ENCODE data around the gene PXMP2. TPM values are rescaled to one million over a fixed set of nuclear protein-coding genes. Genes with fewer than 3 reads are reported as not detected.

Gene PXMP2
- total RNA-seq, 1 experiment from 2014 or later: 36.6 TPM

DNA sequence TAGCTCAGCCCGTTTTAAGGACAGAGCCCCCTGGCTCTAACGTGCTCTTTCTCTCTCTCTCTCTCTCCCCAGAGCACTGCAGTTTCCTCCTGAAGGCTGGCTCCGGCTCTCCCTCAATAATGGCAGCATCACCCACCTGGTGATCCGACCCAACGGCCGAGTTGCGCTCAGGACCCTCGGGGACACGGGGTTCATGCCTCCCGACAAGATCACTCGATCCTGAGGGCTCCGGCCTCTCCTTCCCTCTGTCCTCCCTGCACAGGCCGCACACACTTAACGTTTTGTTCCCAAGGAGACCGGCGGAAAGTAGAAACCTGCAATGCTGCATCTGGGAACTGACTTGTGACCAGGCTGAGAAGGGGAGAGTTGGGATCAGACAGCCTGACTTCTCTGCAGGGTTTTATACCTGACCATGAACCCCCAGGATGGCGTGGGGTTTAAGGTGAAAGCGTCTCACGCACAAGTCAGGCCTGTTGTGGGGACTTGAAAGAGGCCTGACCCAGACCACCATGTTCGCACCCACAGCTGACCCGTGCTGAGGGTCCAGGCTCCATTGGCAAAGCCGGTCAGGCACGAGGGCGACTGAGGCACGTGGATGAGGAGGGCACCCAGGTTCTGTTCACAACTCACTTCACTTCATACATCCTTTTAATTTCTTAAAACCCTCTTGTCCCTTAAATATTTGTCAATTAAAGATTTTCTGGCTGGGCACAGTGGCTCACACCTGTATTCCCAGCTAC is 33.4 kb downstream of the PXMP2 start:
- no peak for DNase-seq (ENCODE audit: low spot score)

DNA sequence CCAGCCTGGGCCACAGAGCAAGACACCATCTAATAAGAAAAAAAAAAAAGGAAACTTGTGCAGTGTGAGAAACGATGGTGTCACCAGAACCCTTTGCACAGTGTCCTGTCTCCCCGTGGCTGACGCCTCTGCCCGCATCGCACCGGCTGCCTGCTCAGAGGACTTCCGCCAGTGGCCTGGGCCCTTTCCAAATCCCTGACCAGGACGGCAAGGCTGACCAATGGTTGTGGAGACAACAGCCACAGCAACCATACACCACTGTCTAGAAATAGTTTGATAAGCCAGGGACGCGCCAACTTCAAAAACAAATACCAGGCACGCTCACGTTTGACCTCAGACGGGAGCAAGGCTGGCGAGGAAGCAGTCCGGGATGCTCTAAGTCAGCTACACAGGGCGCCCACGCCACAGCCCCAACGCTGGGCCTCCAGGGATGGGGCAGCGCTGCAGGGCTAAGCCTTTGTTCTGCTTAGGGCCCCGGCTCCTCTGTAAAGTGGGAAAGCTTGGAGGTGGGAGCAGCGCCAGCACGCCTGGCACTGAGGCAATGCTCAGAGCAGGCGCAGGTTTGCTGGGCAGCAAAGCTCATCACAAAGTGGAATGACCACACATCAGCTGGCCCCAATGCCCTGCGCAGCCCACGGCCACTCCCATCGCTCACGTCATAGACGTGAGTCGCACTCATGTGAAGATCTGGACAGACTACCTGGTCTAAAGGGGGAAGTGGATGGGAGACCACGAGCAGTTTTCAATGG is 35.8 kb downstream of the PXMP2 start:
- DNase-seq (ENCODE audit: low spot score): no peak

DNA sequence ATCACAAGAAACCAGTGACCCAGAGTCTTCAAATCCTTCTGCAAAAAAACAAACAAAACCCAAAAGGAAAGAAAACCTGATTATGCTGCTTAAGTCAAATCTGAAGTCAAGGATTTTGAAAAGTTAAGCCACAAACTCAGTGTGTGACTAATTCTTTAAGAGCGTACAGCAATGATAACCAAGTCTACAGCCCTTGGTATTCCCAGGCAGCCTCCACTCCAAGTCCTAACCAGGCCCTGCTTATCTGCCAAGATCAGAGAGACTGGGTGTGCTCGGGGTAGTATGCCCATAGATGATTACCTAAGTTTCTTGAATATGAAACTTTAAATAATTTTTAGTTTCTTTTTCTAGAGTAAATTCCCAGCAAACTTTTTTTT is 36.4 kb downstream of the PXMP2 start:
- no peak for DNase-seq (ENCODE audit: low spot score)

DNA sequence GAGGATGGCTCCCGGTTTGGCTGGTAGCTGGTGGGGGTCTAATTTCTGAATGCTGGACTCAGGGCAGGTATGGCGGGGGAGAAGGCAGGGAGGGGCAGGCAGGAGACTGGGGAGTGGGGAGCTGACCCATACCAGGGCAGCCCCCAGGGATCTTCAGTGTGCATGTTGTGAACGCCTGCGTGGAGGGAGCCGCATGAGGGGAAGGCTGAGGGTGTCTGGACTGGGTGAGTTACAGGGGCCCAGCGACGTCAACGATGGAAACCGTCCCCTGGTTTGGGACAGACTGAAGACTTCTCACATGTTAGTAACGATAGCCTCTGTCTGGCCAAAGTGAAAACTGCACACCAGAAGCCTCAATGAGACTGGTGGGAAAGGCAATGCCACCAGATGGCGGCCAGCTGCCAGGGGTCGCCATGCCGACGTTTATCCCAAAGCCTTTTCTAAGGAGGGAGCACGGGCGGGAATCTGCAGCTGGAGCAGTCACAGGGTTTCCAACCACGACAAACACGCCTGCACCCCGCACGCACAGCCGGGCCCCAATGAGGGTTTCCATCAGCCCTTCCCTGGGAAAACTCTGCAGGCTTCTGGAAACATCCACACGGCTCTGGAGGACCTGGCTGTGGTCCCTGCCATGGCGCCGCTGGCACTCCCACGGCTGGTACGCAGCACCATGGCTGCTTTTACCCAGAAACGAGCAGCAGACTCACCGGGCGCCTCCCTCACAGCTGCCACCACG is 37.3 kb downstream of the PXMP2 start:
- DNase-seq (ENCODE audit: low spot score): no peak

DNA sequence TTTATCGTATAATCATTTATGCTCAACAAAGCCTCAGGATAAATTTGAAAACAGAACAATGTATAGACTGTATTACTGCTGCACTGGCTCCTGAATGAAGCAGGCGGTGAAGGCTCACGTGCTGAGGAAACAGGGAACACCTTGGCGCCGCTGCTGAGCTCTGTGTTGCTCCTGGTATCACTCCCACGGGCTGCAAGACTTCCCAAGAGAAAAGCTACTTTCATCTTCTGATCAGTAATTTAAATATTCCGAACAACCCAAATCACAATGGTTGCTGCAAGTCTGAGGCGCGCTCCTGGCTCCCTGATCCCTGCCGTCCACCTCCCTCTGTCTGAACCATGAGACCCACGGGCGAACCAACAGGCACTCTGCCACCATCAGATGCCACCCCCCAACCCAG is 39.0 kb downstream of the PXMP2 start:
- no peak for DNase-seq (ENCODE audit: low spot score)

DNA sequence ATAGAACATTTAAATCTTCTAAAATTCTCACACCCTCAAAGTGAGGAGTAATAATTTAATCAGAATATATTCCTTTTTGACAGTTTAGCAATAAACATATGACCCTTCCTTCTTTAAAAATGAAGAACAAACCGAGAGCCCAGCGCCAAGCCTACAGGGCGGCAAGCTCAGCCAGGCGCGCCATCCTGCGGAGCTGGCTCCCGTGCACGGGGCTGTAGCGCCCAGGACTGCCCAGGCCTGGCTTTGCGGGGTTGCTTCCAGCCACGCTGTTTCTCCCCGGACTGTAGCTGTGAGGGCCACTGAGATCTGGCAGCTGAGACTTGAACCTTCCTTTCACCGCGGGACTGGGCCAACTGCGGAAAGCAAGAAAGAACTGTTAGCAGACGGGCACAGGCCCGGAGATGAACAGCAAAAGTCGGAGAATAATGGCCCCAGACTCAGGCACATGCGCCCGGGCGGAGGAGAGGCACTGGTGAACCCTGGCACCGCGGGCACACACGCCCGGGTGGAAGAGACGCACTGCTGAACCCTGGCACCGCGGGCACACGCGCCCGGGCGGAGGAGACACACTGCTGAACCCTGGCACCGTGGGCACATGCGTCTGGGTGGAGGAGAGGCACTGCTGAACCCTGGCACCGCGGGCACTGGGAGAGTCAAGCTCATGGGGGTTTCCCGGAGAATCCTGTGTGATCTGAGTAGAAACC is 39.9 kb downstream of the PXMP2 start:
- no peak for DNase-seq (ENCODE audit: low spot score)

DNA sequence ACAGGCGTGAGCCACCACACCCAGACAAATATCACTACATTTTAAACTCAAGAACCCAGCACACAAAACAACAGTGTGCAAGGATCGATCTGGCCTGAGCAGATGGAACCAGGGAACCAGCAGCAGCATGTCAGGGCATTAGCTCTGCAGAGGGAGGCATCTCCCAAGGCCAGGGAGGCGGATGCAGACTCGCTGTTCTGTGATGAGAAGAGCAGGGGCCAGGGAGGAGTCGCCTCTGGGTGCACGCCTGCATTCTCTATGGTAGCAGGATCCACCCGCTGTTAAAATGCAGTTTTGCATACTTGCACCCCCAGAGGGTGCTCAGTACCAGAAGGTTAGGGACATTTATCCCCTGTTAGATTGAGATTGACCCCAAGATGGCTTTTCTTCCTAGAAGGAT is 41.1 kb downstream of the PXMP2 start:
- DNase-seq (ENCODE audit: low spot score): no peak

DNA sequence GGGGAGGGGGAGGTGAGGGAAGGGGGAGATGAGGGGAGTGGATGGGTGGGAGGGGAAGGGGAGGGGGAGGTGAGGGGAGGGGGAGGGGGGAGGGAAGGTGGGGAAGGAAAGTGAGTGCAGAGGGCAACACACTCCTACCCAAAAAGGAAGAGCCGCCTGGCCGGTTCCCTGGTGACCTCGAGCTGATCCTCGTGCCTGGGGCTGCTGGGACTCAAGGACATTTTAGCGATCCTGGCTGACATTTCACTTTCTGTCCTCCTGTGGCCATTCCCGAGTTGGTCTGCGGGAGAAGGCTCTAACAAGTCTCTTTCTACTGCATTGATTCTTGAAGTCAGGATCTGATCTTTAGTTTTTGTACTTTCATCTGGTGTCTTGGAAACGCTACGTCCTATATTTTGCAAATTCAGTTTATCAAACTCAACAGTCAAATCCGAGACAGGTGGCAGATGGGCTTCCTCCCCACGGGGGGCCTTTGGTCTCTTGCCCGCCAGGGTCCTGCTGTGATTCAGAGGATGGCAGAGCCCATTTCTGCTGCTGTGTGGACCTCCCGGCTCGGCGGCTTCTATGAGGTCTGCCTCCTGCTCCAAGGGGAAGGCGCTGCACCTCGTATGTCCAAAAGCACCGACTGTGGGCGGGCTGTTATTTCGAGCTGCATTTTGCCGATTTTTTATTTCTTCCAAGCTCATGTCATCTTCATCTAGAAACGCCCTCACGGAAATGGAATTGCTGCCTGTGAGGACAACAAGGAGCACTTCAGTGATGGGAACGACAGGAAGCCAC is 42.3 kb downstream of the PXMP2 start:
- DNase-seq (ENCODE audit: low spot score): no peak

DNA sequence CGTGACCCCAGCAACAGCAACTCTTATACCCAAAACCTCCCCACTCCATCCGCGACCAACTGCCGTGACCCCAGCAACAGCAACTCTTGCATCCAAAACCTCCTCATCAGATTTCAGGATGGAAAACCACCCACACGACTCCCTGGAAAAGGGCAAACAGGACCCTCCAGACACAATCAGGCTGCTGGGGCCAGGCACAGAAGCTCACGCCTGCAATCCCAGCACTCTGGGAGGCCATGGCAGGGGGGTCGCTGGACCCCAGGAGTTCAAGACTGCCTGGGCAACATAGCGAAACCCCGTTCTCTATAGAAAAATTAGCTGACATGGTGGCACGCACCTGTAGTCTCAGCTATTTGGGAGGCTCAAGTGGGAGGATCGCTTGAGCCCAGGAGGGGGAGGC is 43.0 kb downstream of the PXMP2 start:
- no peak for DNase-seq (ENCODE audit: low spot score)

DNA sequence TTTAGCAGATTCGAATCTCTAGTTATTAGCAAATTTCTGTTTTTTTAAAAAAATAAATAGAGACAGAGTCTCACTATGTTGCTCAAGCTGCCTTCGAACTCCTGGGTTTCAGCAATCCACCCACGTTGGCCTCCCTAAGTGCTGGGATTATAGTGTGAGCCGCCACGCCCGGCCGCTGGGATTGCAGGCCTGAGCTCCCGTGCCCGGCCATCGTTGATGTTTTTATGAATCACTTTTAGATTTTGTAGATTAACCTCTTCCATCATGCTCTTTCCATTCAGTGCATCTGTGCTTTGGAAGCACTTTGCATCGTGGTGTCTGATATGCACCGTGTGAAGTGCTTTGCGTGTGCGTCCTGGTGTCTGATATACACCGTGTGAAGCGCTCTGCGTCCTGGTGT is 44.2 kb downstream of the PXMP2 start:
- DNase-seq (ENCODE audit: low spot score): no peak

DNA sequence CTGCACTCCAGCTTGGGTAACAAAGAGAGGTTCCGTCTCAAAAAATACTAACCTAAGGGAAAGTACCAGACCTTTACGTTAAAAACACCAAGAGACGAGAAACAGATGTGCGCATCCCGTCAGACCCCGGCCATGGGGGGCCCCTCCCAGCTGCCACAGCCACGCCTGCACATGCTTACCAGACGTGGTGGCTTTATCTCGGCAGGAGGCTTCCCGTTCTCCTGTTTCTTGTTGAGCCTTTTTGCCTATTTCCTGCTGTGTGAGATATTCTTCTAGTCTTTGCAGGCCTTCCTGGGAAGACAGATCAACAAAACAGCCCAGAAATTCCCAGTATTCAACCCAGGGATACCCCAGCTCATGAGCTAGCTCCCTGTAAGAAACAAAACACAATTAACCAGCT is 46.8 kb downstream of the PXMP2 start:
- DNase-seq (ENCODE audit: low spot score): no peak

DNA sequence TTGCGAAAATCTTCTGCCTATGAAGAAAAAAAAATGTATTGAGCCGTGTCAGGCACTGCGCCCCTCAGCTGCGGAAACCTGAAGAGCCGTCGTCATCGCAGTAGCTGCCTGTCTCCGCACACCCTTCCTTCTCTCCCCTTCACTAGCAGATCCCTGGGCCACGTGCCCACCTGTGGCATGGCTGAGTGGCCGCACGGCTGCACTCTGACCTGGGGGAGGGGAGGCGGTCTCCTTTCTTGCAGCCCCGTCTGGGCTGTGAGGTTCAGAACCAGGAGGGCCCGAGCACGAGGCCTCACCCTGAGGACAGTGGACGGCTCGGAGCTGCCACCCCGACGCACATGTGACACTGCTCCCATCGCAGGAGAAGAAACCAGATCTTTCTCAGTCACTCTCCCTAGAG is 48.1 kb downstream of the PXMP2 start:
- DNase-seq (ENCODE audit: low spot score): no peak

DNA sequence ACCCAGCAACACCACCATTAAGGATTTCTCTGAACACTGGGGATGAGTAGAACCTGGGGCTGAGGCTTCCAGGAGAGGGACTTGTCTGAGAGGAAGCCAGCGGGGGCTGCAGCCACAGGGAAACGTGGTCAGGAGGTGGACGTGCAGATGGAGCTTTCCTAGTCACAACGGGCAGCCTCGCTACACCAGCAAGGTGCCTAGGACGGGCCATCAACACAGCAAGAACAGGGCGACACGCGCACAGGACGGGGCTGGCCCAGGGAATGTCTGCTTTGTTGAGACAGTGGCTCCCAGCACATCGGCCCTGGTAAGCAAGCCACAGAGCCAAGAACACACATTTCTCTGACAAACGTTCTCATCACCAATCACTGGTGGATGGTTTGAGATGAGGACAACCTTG is 49.0 kb downstream of the PXMP2 start:
- DNase-seq (ENCODE audit: low spot score): no peak

DNA sequence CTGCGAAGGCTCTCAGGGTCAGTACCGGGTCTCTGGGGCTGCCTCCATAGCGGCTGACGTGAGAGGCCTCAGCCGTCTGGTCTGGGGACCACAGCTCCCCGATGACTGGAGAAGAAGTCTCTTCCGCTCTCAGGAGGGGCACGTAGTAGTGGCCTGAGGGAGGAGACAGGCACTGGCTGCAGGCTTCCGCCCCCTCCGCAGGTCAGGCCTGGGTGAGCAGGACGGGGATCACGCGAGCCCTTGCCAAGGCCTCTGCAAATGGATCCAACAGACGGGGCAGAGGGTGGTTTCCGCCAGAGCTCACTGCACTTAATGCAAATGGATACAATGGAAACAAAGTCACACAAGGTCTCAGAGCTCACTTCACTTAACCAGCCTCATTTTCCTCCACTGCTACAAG is 49.5 kb downstream of the PXMP2 start:
- no peak for DNase-seq (ENCODE audit: low spot score)

DNA sequence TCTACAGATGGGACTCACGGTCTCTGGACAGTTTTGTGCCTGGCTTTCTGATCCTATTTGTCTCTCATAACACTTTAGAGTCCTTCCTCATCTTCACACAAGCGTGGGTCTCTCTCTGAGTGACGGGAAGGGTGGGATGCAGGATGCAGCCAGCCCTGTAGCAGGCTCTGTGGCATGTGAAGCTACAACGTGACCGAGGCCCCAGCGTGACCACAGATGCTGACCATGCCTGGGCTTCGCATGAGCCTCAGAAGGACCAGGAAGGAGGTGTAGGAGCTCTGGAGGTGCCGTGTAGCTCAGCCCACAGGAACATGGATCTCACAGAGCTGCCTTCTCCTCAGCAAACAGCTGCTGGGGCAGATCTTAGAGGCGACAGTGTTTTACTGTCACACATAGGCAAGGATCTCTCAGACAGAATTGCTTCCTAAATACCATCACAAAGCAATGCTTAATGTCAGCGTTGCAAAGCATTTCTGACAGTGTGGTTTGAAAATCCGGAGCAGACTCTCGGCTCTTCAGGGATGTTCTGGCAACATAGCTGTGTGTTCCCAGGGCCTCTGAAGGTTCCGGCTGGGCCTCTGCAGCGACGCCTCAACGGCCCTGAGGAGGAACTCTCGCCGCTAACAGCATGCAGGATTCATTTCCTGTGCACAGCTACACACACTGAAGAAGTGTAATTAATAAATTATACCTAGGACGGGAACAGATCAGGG is 52.4 kb downstream of the PXMP2 start:
- no peak for DNase-seq (ENCODE audit: low spot score)

DNA sequence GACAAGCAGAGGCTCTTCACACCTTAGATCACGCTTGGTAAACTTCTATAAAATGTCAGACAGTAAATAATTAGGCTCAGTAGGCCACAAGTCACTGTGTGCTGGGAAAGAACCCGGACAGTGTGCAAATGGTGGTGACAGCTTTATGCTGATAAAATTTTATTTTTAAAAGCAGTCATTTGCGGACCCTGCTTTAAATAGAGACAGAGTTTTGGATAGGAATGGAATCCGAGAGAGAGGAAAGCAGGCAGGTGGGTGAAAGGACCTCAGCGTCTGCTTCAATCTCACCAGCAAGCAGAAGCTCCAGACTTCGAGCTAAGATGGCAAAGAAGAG is 52.9 kb downstream of the PXMP2 start:
- DNase-seq (ENCODE audit: low spot score): no peak

DNA sequence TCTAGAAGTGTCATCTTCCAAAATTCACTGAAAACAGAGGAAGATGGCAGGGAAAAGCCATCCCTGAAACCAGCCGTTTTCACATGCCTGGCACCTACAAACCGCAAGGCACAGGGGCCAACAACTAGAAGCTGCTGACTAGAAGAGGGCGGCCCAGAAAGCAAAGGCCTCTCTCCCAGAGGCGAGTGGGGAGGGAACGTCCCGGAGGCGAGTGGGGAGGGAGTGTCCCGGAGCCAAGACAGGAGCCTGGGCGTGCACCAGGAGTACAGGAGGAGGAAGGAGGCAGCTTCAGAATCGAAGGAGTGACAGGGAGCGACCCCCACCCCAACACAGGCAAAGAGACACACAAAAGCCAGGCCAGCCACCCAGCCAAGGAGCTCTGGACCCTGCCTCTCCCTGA is 53.3 kb downstream of the PXMP2 start:
- no peak for DNase-seq (ENCODE audit: low spot score)

DNA sequence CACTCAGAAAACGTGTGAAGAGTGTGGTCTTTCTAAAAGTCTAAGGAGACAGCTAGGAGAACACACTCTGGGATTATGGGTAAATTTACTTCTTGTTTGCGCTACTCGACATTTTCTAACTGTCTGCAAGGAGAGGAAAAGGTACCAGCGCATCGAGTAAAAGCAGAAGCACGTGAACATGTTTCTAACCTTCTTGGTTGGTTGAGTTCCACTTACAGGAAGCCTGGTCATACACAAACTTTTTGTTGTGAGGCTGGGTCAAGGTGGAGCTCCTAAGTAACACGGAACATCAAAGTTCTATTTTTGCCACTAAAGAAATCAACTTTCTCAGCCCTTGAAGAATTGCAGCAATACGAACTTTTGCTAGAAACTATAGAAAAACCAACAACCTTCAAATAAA is 54.2 kb downstream of the PXMP2 start:
- no peak for DNase-seq (ENCODE audit: low spot score)

DNA sequence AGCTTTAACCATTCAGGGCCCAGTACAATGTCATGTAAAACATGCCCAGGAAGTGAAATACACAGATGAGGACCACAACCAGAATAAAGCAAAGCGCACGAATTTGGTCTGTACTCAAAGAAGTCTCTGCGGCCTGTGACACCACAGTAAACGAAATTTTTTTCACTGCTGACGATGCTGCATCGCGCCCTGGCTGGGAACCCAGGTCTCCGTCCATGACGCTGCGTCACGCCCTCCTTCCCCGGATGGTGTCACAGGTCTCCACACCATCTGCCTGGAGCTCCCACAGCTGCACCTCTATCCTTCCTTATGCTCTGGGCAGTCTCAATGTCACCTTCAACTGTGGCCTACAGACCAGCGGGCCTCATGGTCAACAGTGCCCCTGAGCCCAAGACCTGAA is 56.4 kb downstream of the PXMP2 start:
- no peak for DNase-seq (ENCODE audit: low spot score)

DNA sequence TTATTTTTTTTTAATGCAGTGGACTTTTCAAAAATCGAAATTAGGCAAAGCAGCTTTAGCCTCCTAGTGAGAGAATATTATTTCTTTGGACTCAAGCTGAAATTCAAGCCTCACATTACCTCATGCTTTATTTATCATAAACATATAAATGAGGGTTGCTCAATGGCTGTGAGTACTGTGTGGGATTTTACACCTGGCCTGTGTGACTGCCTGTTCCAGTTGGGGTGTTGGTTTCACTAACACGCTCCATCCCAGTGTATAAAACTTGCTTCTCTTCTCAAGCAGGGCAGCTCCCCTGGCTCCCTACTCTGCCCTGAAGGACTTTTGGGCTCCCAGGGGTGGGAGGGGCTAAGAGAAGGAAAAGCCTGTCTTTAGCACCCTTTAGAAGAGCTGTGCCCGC is 59.2 kb downstream of the PXMP2 start:
- DNase-seq (ENCODE audit: low spot score): no peak

DNA sequence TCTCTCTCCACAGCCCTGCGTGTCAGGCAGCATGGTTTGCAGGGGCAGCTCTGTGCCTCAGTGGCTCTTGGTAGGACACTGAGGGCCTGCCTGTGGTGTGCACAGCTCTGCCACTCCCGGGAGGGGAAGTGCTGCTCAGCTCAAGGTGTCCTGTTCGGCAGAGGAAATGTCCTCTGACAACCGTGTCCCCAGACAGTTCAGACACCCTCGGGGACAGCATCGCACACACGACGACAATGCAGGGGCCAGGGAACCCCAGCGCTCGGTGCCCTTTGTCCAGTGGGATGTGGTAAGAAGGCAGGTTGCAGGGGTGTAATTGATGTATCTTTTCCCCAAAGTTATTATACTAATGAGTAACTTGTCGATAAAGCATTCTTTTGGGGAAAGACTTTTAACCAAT is 60.0 kb downstream of the PXMP2 start:
- DNase-seq (ENCODE audit: low spot score): no peak

All from H4 (cell line).